Stimulated activated memory B cell treated with anti-CD40 and anti-IgM and Interleukin-4, amounts not matched to agents 10 μg/mL and 1 μg/mL and 100 μg/mL, for 72 hours (primary cell): ENCODE results near the gene OAS3.
"Not testable (repeated sequence)": the region's sequence is repeated elsewhere in the genome, so short reads cannot be mapped to it uniquely, and the experiment has no call there.

Experiments used
- ATAC-seq: fragments of 150-1000 bp; cut with Tn5 transposase; 2 replicates; pipeline ENCODE4 v1.10.0; 2021
- H3K27ac Mint-ChIP-seq: one replicate; pipeline ENCODE4 v1.8.0; 2022; ENCODE audit warnings: mild to moderate bottlenecking, mixed read lengths
- H3K27me3 Mint-ChIP-seq: one replicate; pipeline ENCODE4 v1.8.0; 2022; ENCODE audit warnings: mixed read lengths
- H3K36me3 Mint-ChIP-seq: one replicate; pipeline ENCODE4 v1.8.0; 2022; ENCODE audit warnings: mixed read lengths
- H3K4me1 Mint-ChIP-seq: one replicate; pipeline ENCODE4 v1.8.0; 2022; ENCODE audit warnings: mixed read lengths
- H3K4me3 Mint-ChIP-seq: one replicate; pipeline ENCODE4 v1.8.0; 2022; ENCODE audit warnings: mild to moderate bottlenecking, moderate library complexity, mixed read lengths
- H3K9me3 Mint-ChIP-seq: one replicate; pipeline ENCODE4 v1.8.0; 2022; ENCODE audit warnings: mixed read lengths

Gene OAS3

GRCh38 chr12:112939761-112940381 lies 1.6 kb downstream of the OAS3 start:
- Mint-ChIP-seq H3K36me3 (peaks cover 9% of the 10 kb centered on the region), H3K4me1 (peaks cover 18% of the 10 kb centered on the region), H3K27ac (peak overlapping the region; percentile 71), H3K27me3 (no peaks in the 10 kb centered on the region), H3K4me3 (peak overlapping the region; percentile 37), H3K9me3 (no peaks in the 10 kb centered on the region)
- peak; percentile 78 for ATAC-seq

DNA sequence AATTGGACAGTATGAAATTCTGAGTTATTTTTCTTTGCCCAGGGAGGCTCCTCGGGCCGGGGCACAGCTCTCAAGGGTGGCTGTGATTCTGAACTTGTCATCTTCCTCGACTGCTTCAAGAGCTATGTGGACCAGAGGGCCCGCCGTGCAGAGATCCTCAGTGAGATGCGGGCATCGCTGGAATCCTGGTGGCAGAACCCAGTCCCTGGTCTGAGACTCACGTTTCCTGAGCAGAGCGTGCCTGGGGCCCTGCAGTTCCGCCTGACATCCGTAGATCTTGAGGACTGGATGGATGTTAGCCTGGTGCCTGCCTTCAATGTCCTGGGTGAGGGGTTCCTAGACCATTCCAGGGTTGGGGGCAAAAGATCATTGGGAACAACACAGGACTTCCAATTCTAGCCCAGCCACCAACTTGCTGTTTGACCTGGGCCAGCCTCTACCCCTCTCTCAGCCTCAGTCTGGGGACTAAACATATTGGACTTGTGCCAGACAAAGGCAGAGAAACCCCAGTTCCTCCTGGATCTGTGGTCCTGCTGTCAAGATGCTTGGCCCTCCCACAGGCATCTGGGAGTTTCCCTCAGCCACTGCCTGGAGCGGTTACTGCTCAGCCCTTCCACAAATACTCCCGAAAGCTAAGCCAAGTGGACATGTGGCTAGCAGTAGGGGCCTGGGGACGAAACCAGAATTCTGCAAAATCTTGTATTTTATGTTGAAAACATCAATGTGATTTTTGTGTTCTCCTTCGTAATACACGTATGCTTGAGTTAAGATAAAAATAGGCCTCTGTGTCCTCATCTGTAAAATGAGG lies 3.5 kb downstream of the OAS3 start:
- H3K27me3 Mint-ChIP-seq, result no peaks in the 10 kb centered on the region
- H3K36me3 Mint-ChIP-seq, result peaks cover 18% of the 10 kb centered on the region
- H3K4me3 Mint-ChIP-seq, result no peak overlapping the region

DNA sequence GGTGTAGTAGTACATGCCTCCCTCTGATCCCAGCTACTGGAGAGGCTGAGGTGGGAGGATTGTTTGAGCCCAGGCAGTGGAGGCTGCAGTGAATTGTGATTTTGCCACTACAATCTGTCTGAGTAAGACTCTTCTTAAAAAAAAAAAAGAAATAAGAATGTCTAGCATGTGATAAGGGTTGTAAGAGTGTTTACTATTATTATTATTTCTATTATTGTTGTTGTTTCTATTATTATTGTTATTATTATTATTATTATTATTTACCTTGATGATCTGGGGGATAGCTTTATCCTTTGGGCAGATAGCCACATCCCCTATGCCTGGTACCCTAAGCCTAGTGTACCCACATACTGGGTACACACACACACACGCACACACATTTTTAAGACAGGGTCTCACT lies 4.3 kb downstream of the OAS3 start:
- H3K27me3 Mint-ChIP-seq, result no peaks in the 10 kb centered on the region
- H3K9me3 Mint-ChIP-seq, result no peaks in the 10 kb centered on the region
- H3K4me1 Mint-ChIP-seq, result peaks cover 18% of the 10 kb centered on the region
- no peak overlapping the region for H3K4me3 Mint-ChIP-seq
- ATAC-seq, result no peak
- peaks cover 27% of the 10 kb centered on the region for H3K36me3 Mint-ChIP-seq
- H3K27ac Mint-ChIP-seq, result no peak overlapping the region

More for the DNA sequence above, 3.5 kb downstream of the OAS3 start:
- peaks cover 18% of the 10 kb centered on the region for H3K4me1 Mint-ChIP-seq
- ATAC-seq, result no peak
- no peaks in the 10 kb centered on the region for H3K9me3 Mint-ChIP-seq
- no peak overlapping the region for H3K27ac Mint-ChIP-seq

GRCh38 chr12:112944024-112944690 lies 5.9 kb downstream of the OAS3 start:
- no peaks in the 10 kb centered on the region for H3K27me3 Mint-ChIP-seq
- peaks cover 12% of the 10 kb centered on the region for H3K4me1 Mint-ChIP-seq
- H3K4me3 Mint-ChIP-seq, result no peak overlapping the region
- ATAC-seq, result no peak
- H3K36me3 Mint-ChIP-seq, result peaks cover 27% of the 10 kb centered on the region
- H3K27ac Mint-ChIP-seq, result no peak overlapping the region
- no peaks in the 10 kb centered on the region for H3K9me3 Mint-ChIP-seq

DNA sequence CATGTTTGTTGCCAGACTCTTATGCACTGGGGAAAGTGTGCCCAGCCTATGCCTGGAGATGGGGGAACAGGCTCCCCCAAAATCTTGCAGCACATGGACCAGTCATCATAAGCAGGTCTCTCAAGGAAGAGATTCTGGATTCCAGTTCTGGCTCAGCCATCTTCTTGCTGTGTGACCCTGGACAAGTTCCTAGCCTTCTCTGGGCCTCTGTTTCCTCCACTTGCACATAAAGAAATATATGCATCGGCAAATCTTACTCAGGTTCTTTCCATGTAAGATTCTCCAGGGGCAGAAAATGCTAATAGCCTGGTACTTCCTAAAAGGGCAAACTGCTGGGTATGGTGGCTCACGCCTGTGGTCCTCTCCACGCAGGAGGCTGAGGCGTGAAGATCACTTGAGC lies 7.2 kb downstream of the OAS3 start:
- H3K36me3 Mint-ChIP-seq, result peaks cover 33% of the 10 kb centered on the region
- H3K4me1 Mint-ChIP-seq, result no peaks in the 10 kb centered on the region
- H3K27me3 Mint-ChIP-seq, result no peaks in the 10 kb centered on the region
- H3K9me3 Mint-ChIP-seq, result no peaks in the 10 kb centered on the region
- no peak overlapping the region for H3K27ac Mint-ChIP-seq
- no peak overlapping the region for H3K4me3 Mint-ChIP-seq
- ATAC-seq, result no peak

- Mint-ChIP-seq H3K27ac (no peak overlapping the region), H3K4me3 (no peak overlapping the region), H3K9me3 (no peaks in the 10 kb centered on the region), H3K36me3 (peaks cover 33% of the 10 kb centered on the region), H3K27me3 (no peaks in the 10 kb centered on the region), H3K4me1 (no peaks in the 10 kb centered on the region)
- ATAC-seq, result no peak
These were observed 8.1 kb downstream of the OAS3 start for GRCh38 chr12:112946236-112947000.

DNA sequence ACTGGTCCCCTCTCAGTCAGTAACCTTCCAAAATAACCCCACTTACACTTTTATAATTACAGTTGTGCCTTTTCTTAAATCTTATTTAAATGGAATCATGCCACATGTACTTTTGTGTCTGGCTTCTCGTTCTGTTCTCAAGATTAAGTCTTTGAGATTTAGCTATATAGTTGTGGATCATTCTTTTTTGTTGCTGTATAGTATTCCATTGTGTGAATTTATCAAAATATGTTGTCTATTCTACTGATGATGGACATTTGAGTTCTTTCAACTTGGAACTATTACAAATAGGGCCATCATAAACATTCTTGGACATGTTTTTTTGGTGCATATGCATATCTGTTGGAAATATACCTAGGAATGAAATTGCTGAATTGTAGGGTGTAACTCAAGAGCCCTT lies 9.0 kb downstream of the OAS3 start:
- ATAC-seq, result no peak
- H3K27ac Mint-ChIP-seq, result no peak overlapping the region
- H3K4me1 Mint-ChIP-seq, result no peaks in the 10 kb centered on the region
- H3K27me3 Mint-ChIP-seq, result no peaks in the 10 kb centered on the region
- H3K4me3 Mint-ChIP-seq, result no peak overlapping the region
- peaks cover 39% of the 10 kb centered on the region for H3K36me3 Mint-ChIP-seq
- peaks cover 2% of the 10 kb centered on the region for H3K9me3 Mint-ChIP-seq

DNA sequence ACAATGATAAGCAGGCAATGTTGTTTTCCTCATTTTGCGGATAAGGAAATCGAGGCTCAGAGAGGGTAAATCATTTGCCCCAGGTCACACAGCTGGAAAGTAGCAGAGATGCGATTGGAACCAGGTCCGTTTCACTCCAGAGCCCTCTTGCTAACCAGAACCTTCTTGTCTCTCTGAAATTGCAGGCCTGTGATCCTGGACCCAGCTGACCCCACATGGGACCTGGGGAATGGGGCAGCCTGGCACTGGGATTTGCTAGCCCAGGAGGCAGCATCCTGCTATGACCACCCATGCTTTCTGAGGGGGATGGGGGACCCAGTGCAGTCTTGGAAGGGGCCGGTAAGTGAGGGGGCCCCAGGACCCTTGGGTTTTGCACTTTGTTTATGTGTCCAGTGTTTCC lies 9.5 kb downstream of the OAS3 start:
- H3K4me3 Mint-ChIP-seq, result no peak overlapping the region
- no peaks in the 10 kb centered on the region for H3K27me3 Mint-ChIP-seq
- no peak overlapping the region for H3K27ac Mint-ChIP-seq
- peaks cover 6% of the 10 kb centered on the region for H3K9me3 Mint-ChIP-seq
- no peaks in the 10 kb centered on the region for H3K4me1 Mint-ChIP-seq
- peaks cover 44% of the 10 kb centered on the region for H3K36me3 Mint-ChIP-seq
- no peak for ATAC-seq

- Mint-ChIP-seq H3K36me3 (peaks cover 50% of the 10 kb centered on the region), H3K4me1 (no peaks in the 10 kb centered on the region), H3K9me3 (peaks cover 9% of the 10 kb centered on the region), H3K4me3 (no peak overlapping the region), H3K27me3 (no peaks in the 10 kb centered on the region), H3K27ac (no peak overlapping the region)
- ATAC-seq, result no peak
These were observed 10.5 kb downstream of the OAS3 start for GRCh38 chr12:112948806-112949205.

GRCh38 chr12:112950701-112951100 lies 12.4 kb downstream of the OAS3 start:
- Mint-ChIP-seq H3K27ac (no peak overlapping the region), H3K4me3 (no peak overlapping the region), H3K27me3 (no peaks in the 10 kb centered on the region), H3K9me3 (peaks cover 9% of the 10 kb centered on the region), H3K4me1 (no peaks in the 10 kb centered on the region), H3K36me3 (peaks cover 42% of the 10 kb centered on the region)
- no peak for ATAC-seq

GRCh38 chr12:112957125-112957524 lies 18.9 kb downstream of the OAS3 start:
- Mint-ChIP-seq H3K9me3 (peaks cover 16% of the 10 kb centered on the region), H3K36me3 (peaks cover 82% of the 10 kb centered on the region)
- not testable (repeated sequence) for ATAC-seq, H3K4me3 Mint-ChIP-seq, H3K4me1 Mint-ChIP-seq, H3K27me3 Mint-ChIP-seq, H3K27ac Mint-ChIP-seq

GRCh38 chr12:112961074-112961473 lies 22.8 kb downstream of the OAS3 start:
- Mint-ChIP-seq H3K4me1 (no peaks in the 10 kb centered on the region), H3K9me3 (peaks cover 7% of the 10 kb centered on the region), H3K36me3 (peaks cover 88% of the 10 kb centered on the region), H3K4me3 (no peak overlapping the region), H3K27ac (no peak overlapping the region), H3K27me3 (no peaks in the 10 kb centered on the region)
- ATAC-seq, result no peak

DNA sequence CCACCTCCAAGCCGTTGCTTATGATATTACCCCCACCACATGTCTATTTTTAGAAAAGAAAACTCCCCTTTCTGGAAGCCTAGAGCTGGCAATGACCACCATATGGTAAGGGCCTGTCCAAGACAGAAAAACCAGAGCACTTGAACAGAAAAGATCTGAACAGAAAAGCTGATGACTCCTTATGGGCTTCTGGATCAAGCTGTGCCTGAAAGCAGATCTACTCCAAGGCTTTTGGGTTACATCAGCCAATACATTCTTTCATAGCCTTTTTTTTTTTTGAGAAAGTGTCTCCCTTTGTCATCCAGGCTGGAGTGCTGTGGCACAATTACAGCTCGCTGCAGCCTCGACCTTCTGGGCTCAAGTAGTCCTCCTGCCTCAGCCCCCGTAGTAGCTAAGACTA lies 23.3 kb downstream of the OAS3 start:
- no peaks in the 10 kb centered on the region for H3K27me3 Mint-ChIP-seq
- H3K4me3 Mint-ChIP-seq, result no peak overlapping the region
- H3K36me3 Mint-ChIP-seq, result peaks cover 88% of the 10 kb centered on the region
- no peak overlapping the region for H3K27ac Mint-ChIP-seq
- ATAC-seq, result no peak
- peaks cover 7% of the 10 kb centered on the region for H3K9me3 Mint-ChIP-seq
- H3K4me1 Mint-ChIP-seq, result no peaks in the 10 kb centered on the region

- H3K36me3 Mint-ChIP-seq, result peaks cover 86% of the 10 kb centered on the region
- ATAC-seq, result no peak
- H3K27me3 Mint-ChIP-seq, result no peaks in the 10 kb centered on the region
- no peak overlapping the region for H3K4me3 Mint-ChIP-seq
- no peak overlapping the region for H3K27ac Mint-ChIP-seq
- peaks cover 7% of the 10 kb centered on the region for H3K9me3 Mint-ChIP-seq
- no peaks in the 10 kb centered on the region for H3K4me1 Mint-ChIP-seq
These were observed 24.3 kb downstream of the OAS3 start for GRCh38 chr12:112962561-112962960.

DNA sequence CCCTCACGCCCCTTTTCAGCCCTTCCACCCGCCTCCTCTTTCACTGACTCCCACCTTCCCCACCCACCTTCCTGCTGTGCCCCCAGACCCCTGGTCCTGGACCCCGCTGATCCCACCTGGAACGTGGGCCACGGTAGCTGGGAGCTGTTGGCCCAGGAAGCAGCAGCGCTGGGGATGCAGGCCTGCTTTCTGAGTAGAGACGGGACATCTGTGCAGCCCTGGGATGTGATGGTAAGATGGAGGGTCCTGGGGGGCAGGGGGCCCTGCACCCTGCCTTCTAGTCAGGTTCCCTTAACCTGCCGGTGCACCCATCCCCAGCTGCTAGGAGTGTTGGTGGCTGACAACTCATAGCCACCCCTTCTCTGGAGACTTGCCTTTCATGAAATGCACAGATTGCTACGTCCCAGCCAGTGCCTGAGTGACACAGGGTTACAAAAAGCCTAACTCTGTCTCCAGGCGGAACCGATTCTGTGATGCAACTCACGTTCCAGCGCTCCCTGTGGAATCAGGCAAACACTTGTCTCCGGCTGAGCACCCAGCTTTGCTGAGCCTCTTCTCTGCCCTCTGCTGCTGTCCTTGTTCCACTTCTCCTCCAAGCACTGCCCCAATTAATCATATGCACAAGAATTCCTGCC lies 25.1 kb downstream of the OAS3 start:
- Mint-ChIP-seq H3K4me3 (no peak overlapping the region), H3K27ac (no peak overlapping the region), H3K4me1 (no peaks in the 10 kb centered on the region), H3K36me3 (peaks cover 83% of the 10 kb centered on the region), H3K27me3 (no peaks in the 10 kb centered on the region), H3K9me3 (peaks cover 4% of the 10 kb centered on the region)
- no peak for ATAC-seq
